OCI-LY1 (cell line): ENCODE measurements around the gene WFDC6.

Experiments
- EZH2 ChIP-seq: fragments of 200-600 bp; sonication (generic), shearing (Covaris generic); IDR thresholded peaks from 2 replicates; pipeline ENCODE4 v1.8.0; 2017; ENCODE audit warnings: borderline replicate concordance, mixed run types, mild to moderate bottlenecking, antibody characterized with exemption, low read length, moderate library complexity, mixed read lengths
- TF ChIP-seq, protein P1 (sequence below): fragments of 200-600 bp; sonication (generic), shearing (Covaris generic); IDR thresholded peaks from 2 replicates; pipeline ENCODE4 v1.5.1; 2017; ENCODE audit warnings: mild to moderate bottlenecking, antibody characterized with exemption, low read length, moderate library complexity, mixed read lengths

DNA sequence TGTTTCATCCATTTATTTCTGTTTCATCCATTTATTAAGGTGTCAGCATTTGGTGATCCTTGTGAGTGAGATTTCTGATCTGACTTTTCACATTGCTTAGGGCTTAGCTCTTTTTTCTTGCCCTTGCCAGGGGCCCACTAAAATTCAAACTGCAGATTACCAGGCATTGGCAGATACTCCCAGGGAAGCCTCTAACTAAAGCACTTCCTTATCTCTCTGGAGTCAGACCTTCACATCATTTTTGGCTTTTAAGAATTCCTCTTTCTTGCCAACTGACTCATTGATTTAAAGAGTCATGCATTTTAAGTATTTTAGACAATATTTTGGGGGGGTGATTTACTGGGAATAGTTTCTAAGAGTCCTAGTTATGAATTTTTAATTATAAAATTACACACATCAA is 42.4 kb upstream of the WFDC6 start:
- TF ChIP-seq, protein P1, sequence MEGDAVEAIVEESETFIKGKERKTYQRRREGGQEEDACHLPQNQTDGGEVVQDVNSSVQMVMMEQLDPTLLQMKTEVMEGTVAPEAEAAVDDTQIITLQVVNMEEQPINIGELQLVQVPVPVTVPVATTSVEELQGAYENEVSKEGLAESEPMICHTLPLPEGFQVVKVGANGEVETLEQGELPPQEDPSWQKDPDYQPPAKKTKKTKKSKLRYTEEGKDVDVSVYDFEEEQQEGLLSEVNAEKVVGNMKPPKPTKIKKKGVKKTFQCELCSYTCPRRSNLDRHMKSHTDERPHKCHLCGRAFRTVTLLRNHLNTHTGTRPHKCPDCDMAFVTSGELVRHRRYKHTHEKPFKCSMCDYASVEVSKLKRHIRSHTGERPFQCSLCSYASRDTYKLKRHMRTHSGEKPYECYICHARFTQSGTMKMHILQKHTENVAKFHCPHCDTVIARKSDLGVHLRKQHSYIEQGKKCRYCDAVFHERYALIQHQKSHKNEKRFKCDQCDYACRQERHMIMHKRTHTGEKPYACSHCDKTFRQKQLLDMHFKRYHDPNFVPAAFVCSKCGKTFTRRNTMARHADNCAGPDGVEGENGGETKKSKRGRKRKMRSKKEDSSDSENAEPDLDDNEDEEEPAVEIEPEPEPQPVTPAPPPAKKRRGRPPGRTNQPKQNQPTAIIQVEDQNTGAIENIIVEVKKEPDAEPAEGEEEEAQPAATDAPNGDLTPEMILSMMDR = no peak
- TF ChIP-seq EZH2 = no peak
